Stimulated activated naive CD8-positive, alpha-beta T cell treated with anti-CD3 and anti-CD28 coated beads, Interleukin-15, amount 100 ng/mL, for 72 hours (primary cell): ENCODE measurements around the gene CACNA1S.

ENCODE experiments used
- ATAC-seq: fragments of 150-1000 bp; cut with Tn5 transposase; 2 replicates; pipeline ENCODE4 v1.10.0; 2021; ENCODE audit warnings: mild to moderate bottlenecking, moderate library complexity
- DNase-seq, 2 donors: peaks; one replicate each; pipeline ENCODE4 v3.0.0; 2021 to 2022
- H3K27ac Mint-ChIP-seq, 2 donors: one replicate each; pipeline ENCODE4 v1.8.0; 2022; ENCODE audit warnings: mild to moderate bottlenecking in 2 of 2, mixed read lengths in 2 of 2, moderate library complexity in 2 of 2
- H3K27me3 Mint-ChIP-seq: one replicate; pipeline ENCODE4 v1.8.0; 2022; ENCODE audit warnings: mixed read lengths
- H3K4me1 Mint-ChIP-seq: one replicate; pipeline ENCODE4 v1.8.0; 2022; ENCODE audit warnings: mild to moderate bottlenecking, mixed read lengths
- H3K4me3 Mint-ChIP-seq, 2 donors: one replicate each; pipeline ENCODE4 v1.8.0; 2022; ENCODE audit warnings: mild to moderate bottlenecking in 2 of 2, mixed read lengths in 2 of 2, moderate library complexity in 1 of 2
- H3K9me3 Mint-ChIP-seq, 2 donors: one replicate each; pipeline ENCODE4 v1.8.0; 2022; ENCODE audit warnings: mixed read lengths in 2 of 2

Gene CACNA1S

GRCh38 chr1:201053155-201053860, 58.9 kb downstream of the CACNA1S start:
- Mint-ChIP-seq H3K4me3 (no peak overlapping the region), H3K27me3 (peaks cover 32% of the 10 kb centered on the region), H3K4me1 (peaks cover 23% of the 10 kb centered on the region), H3K27ac (no peak overlapping the region), H3K9me3 (no peaks in the 10 kb centered on the region)
- no peak for ATAC-seq
- no peak for DNase-seq

DNA sequence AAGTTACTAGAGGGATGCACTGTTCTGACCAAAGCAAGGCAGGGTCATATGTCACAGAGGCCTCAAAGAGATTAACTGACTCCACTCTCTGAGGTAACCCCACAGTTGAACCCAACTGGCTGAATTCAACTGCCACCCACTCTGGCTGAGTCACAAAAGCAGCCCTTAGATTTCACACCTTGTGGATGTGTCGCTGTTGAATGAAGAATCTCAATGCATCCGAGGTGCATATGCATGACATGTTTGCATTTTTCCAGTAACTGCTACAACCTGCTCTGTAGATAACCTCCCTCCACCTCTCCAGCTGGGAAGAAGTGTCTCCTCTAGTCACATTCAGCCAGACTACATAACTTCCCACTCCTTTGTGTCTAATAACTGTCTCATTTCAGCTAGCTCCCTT, 60.8 kb downstream of the CACNA1S start:
- no peak overlapping the region for H3K4me3 Mint-ChIP-seq
- H3K27me3 Mint-ChIP-seq = peaks cover 28% of the 10 kb centered on the region
- peak; percentile 42 for ATAC-seq
- peaks cover 8% of the 10 kb centered on the region for H3K4me1 Mint-ChIP-seq
- no peaks in the 10 kb centered on the region for H3K9me3 Mint-ChIP-seq
- no peak for DNase-seq
- no peak overlapping the region for H3K27ac Mint-ChIP-seq

- Mint-ChIP-seq H3K9me3 (no peaks in the 10 kb centered on the region), H3K27me3 (peaks cover 23% of the 10 kb centered on the region), H3K4me3 (no peak overlapping the region), H3K27ac (no peak overlapping the region), H3K4me1 (peaks cover 8% of the 10 kb centered on the region)
- ATAC-seq = no peak
- DNase-seq = no peak
Measured at GRCh38 chr1:201050515-201051277, 61.5 kb downstream of the CACNA1S start.

DNA sequence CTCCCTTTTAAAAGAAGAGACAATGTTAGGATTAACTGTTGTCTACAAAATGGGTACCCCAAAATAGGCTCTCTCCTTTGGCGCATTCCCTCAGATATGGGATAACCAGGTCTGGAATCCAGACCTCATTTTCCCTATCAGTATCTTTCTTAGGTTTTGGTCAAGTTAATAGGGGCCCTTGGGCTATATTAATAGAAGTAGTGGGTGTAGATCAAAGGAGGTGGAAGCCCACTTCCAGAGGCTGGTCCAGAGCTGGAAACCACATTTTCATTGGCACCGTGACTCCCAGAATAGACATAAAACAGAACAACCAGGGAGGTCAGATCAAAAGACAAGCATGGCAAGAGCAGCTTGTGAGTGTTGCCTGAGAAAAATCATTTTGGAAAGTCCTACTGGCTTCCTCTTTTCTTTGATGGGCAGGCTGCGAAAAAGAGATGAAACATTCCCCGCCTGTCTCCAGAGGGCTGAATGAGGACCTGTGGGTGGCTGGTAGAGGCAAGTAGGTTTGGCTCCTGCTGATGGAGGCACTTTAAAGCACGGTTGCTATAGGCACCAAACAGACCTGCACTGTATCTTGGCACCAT, 62.9 kb downstream of the CACNA1S start:
- ATAC-seq (no peak), DNase-seq (no peak)
- Mint-ChIP-seq H3K27me3 (peaks cover 34% of the 10 kb centered on the region), H3K27ac (no peak overlapping the region), H3K4me3 (no peak overlapping the region), H3K9me3 (no peaks in the 10 kb centered on the region), H3K4me1 (peaks cover 8% of the 10 kb centered on the region)

- ATAC-seq (no peak), DNase-seq (no peak)
- no peak overlapping the region for H3K4me3 Mint-ChIP-seq
- peaks cover 37% of the 10 kb centered on the region for H3K27me3 Mint-ChIP-seq
- peaks cover 8% of the 10 kb centered on the region for H3K4me1 Mint-ChIP-seq
- peak overlapping the region in 1 of 2 donors; percentile 48 for H3K27ac Mint-ChIP-seq
- no peaks in the 10 kb centered on the region for H3K9me3 Mint-ChIP-seq
Measured at GRCh38 chr1:201048521-201048920, 63.7 kb downstream of the CACNA1S start.

- Mint-ChIP-seq H3K27me3 (peaks cover 27% of the 10 kb centered on the region), H3K4me3 (no peak overlapping the region), H3K4me1 (no peaks in the 10 kb centered on the region), H3K27ac (no peak overlapping the region), H3K9me3 (no peaks in the 10 kb centered on the region)
- no peak for ATAC-seq
- no peak for DNase-seq
Measured at GRCh38 chr1:201044119-201044518, 68.1 kb downstream of the CACNA1S start.

- peak overlapping the region; percentile 53 to 74 for H3K27ac Mint-ChIP-seq
- H3K27me3 Mint-ChIP-seq = peaks cover 16% of the 10 kb centered on the region
- no peaks in the 10 kb centered on the region for H3K4me1 Mint-ChIP-seq
- H3K9me3 Mint-ChIP-seq = no peaks in the 10 kb centered on the region
- ATAC-seq = peak; percentile 93
- H3K4me3 Mint-ChIP-seq = no peak overlapping the region
- DNase-seq = peak; percentile 62 to 69
Measured at GRCh38 chr1:201042779-201043461, 69.3 kb downstream of the CACNA1S start.

DNA sequence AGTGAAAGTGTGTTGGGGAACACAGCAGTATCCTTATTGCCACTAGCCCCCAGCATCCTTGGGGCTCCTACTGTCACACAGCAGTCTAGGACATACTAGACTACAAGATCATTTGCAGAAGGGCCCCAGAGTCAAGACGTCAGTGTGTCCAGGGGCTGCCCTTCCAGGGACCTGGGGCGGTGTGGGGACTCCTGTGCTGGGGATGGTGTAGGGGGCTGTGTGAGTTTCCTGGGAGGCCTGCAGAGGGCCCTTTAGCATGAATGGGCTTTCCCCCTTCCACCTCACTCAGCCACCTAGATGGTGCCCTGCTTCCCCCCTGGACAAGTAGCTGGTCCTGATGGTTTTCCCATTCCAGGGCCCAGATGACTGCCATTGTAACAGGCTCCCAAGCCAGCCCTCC, 71.2 kb downstream of the CACNA1S start:
- Mint-ChIP-seq H3K27me3 (peaks cover 16% of the 10 kb centered on the region), H3K4me3 (no peak overlapping the region), H3K4me1 (no peaks in the 10 kb centered on the region), H3K9me3 (no peaks in the 10 kb centered on the region), H3K27ac (no peak overlapping the region)
- DNase-seq = no peak
- ATAC-seq = no peak

DNA sequence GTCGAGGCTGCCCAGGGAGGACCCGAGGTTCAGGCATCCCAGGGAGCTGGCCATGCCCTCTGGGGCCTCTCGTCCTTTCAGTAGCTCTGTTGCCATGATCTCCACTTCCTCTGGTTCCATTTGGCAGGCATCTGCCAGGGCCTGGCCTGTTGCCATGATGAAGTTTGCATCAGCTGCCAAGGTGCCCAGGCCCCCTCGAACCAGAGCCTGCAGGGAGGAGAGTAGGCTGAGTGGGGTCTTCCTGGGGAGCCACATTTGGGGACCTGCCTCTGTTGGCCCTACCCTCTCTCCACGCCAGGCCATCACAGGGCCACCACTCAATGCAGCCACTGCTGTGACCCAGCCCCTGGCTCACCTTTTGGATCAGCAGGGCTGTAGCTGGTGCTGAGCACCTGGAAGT, 72.3 kb downstream of the CACNA1S start:
- no peak for DNase-seq
- Mint-ChIP-seq H3K4me3 (no peak overlapping the region), H3K27me3 (peaks cover 10% of the 10 kb centered on the region), H3K9me3 (no peaks in the 10 kb centered on the region), H3K4me1 (no peaks in the 10 kb centered on the region), H3K27ac (no peak overlapping the region)
- no peak for ATAC-seq

- DNase-seq (no peak), ATAC-seq (no peak)
- H3K27me3 Mint-ChIP-seq = peaks cover 6% of the 10 kb centered on the region
- H3K4me3 Mint-ChIP-seq = no peak overlapping the region
- no peaks in the 10 kb centered on the region for H3K4me1 Mint-ChIP-seq
- no peak overlapping the region for H3K27ac Mint-ChIP-seq
- no peaks in the 10 kb centered on the region for H3K9me3 Mint-ChIP-seq
Measured at GRCh38 chr1:201039418-201039817, 72.8 kb downstream of the CACNA1S start.

GRCh38 chr1:201038186-201038876, 73.9 kb downstream of the CACNA1S start:
- no peaks in the 10 kb centered on the region for H3K9me3 Mint-ChIP-seq
- no peak overlapping the region for H3K4me3 Mint-ChIP-seq
- H3K27ac Mint-ChIP-seq = no peak overlapping the region
- ATAC-seq (no peak), DNase-seq (no peak)
- H3K27me3 Mint-ChIP-seq = no peaks in the 10 kb centered on the region
- H3K4me1 Mint-ChIP-seq = no peaks in the 10 kb centered on the region

- DNase-seq (no peak), ATAC-seq (no peak)
- Mint-ChIP-seq H3K4me3 (no peak overlapping the region), H3K9me3 (no peaks in the 10 kb centered on the region), H3K27me3 (no peaks in the 10 kb centered on the region), H3K4me1 (no peaks in the 10 kb centered on the region), H3K27ac (no peak overlapping the region)
Measured at GRCh38 chr1:201036188-201036842, 75.9 kb downstream of the CACNA1S start.

- no peaks in the 10 kb centered on the region for H3K4me1 Mint-ChIP-seq
- no peak overlapping the region for H3K4me3 Mint-ChIP-seq
- no peaks in the 10 kb centered on the region for H3K27me3 Mint-ChIP-seq
- ATAC-seq (no peak), DNase-seq (no peak)
- peak overlapping the region in 1 of 2 donors; percentile 7 for H3K27ac Mint-ChIP-seq
- H3K9me3 Mint-ChIP-seq = no peaks in the 10 kb centered on the region
Measured at GRCh38 chr1:201034671-201035070, 77.6 kb downstream of the CACNA1S start.

DNA sequence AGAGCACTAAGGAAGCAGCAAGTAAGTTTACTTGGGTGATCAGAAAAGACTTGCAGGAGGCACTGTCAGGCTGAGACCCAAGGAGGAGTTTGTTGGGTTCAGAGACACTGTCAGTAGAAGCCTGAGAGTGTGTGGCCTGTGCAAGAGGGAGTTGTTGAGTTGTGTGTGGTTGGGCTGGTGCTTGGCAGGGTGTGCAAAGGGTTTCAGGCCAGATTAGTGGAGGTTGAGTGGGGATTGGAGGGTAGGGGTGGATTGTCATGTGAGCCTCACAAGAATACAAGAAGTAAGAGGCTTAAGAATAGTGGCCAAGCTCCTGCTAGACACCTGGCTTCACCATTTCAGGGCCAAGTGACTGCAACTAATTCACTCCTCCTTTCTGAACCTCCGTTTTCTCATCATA, 79.8 kb downstream of the CACNA1S start:
- Mint-ChIP-seq H3K27me3 (no peaks in the 10 kb centered on the region), H3K4me3 (no peak overlapping the region), H3K4me1 (peaks cover 2% of the 10 kb centered on the region), H3K9me3 (no peaks in the 10 kb centered on the region), H3K27ac (peak overlapping the region in 1 of 2 donors; percentile 29)
- DNase-seq (no peak), ATAC-seq (no peak)

GRCh38 chr1:201028461-201028889, 83.8 kb downstream of the CACNA1S start:
- DNase-seq (no peak), ATAC-seq (no peak)
- Mint-ChIP-seq H3K27ac (no peak overlapping the region), H3K9me3 (no peaks in the 10 kb centered on the region), H3K4me3 (no peak overlapping the region), H3K27me3 (no peaks in the 10 kb centered on the region), H3K4me1 (peaks cover 39% of the 10 kb centered on the region)
